K562 (cell line): ENCODE data around the gene ERVW-1. TPM values are rescaled to one million over a fixed set of nuclear protein-coding genes. Genes with fewer than 3 reads are reported as not detected.

Source experiments
- CBX5 ChIP-seq: IDR thresholded peaks from 2 replicates; pipeline ENCODE4 v1.6.1; 2014; ENCODE audit warnings: low read depth, borderline replicate concordance
- CLOCK ChIP-seq: fragments of 250-450 bp; sonication (Bioruptor Pico); IDR thresholded peaks from 2 replicates; pipeline ENCODE4 v1.4.0; 2020; ENCODE audit warnings: mild to moderate bottlenecking, moderate library complexity, borderline replicate concordance
- ESRRA ChIP-seq: fragments of 450-650 bp; IDR thresholded peaks from 2 replicates; pipeline ENCODE4 v1.6.1; 2014; ENCODE audit warnings: low read depth, mild to moderate bottlenecking, moderate library complexity, borderline replicate concordance
- FOXK1 ChIP-seq: sonication (generic); formaldehyde crosslinking; IDR thresholded peaks from 2 replicates; pipeline ENCODE4 v1.8.0; 2022; ENCODE audit warnings: missing genetic modification reagents, mild to moderate bottlenecking, borderline replicate concordance
- FOXP4 ChIP-seq: sonication (generic); formaldehyde crosslinking; IDR thresholded peaks from 2 replicates; pipeline ENCODE4 v1.8.0; 2022; ENCODE audit warnings: mild to moderate bottlenecking, missing genetic modification reagents, borderline replicate concordance
- HDAC8 ChIP-seq: fragments of 450-650 bp; IDR thresholded peaks from 2 replicates; pipeline ENCODE4 v1.6.1; 2016; ENCODE audit warnings: mild to moderate bottlenecking, missing genetic modification characterization, moderate library complexity, missing compliant biosample characterization
- HDGF ChIP-seq: fragments of 450-650 bp; IDR thresholded peaks from 2 replicates; pipeline ENCODE4 v1.6.1; 2016
- HNRNPH1 ChIP-seq: fragments of 200-400 bp; formaldehyde crosslinking; optimal IDR thresholded peaks from 2 replicates; pipeline ENCODE3; 2017; ENCODE audit warnings: low read depth, mild to moderate bottlenecking, low read length, moderate library complexity
- IFI16 ChIP-seq: fragments of 250-450 bp; sonication (Bioruptor Pico); IDR thresholded peaks from 2 replicates; pipeline ENCODE4 v2.1.2; 2022; ENCODE audit warnings: mild to moderate bottlenecking, inconsistent platforms
- NFE2L1 ChIP-seq: fragments of 450-650 bp; IDR thresholded peaks from 2 replicates; pipeline ENCODE4 v1.6.1; 2016; ENCODE audit warnings: missing genetic modification characterization, low read depth, mild to moderate bottlenecking, missing compliant biosample characterization, moderate library complexity, borderline replicate concordance
- NFYB ChIP-seq: IDR thresholded peaks from 2 replicates; pipeline ENCODE4 v1.6.1; 2011; ENCODE audit warnings: mild to moderate bottlenecking, moderate library complexity; ENCODE audit not compliant: insufficient read length; ENCODE audit errors: extremely low read depth
- PHF21A ChIP-seq: fragments of 450-650 bp; IDR thresholded peaks from 2 replicates; pipeline ENCODE4 v1.6.1; 2017; ENCODE audit warnings: low read depth, borderline replicate concordance
- PHF8 ChIP-seq: fragments of 200-600 bp; sonication (generic); IDR thresholded peaks from 2 replicates; pipeline ENCODE4 v1.6.1; 2012; ENCODE audit warnings: mixed run types, mild to moderate bottlenecking, inconsistent platforms, low read length, moderate library complexity, borderline replicate concordance
- RB1 ChIP-seq: fragments of 450-650 bp; IDR thresholded peaks from 2 replicates; pipeline ENCODE4 v1.6.1; 2017; ENCODE audit warnings: low read depth, mild to moderate bottlenecking
- RBM22 ChIP-seq: fragments of 200-400 bp; formaldehyde crosslinking; IDR thresholded peaks from 2 replicates; pipeline ENCODE4 v1.6.1; 2018; ENCODE audit warnings: low read length, low read depth; ENCODE audit not compliant: poor library complexity, severe bottlenecking
- SMARCA5 ChIP-seq: fragments of 450-650 bp; IDR thresholded peaks from 2 replicates; pipeline ENCODE4 v1.6.1; 2016
- SRSF9 ChIP-seq: fragments of 200-400 bp; formaldehyde crosslinking; IDR thresholded peaks from 2 replicates; pipeline ENCODE4 v1.6.1; 2017; ENCODE audit warnings: low read depth, low read length, borderline replicate concordance
- STAT5A ChIP-seq: IDR thresholded peaks from 2 replicates; pipeline ENCODE4 v1.6.1; 2012; ENCODE audit warnings: low read length, inconsistent platforms, borderline replicate concordance
- YBX1 ChIP-seq: fragments of 450-650 bp; IDR thresholded peaks from 2 replicates; pipeline ENCODE4 v1.7.1; 2016; ENCODE audit warnings: mild to moderate bottlenecking
- ZNF197 ChIP-seq: fragments of 200-800 bp; sonication (Bioruptor generic); IDR thresholded peaks from 2 replicates; pipeline ENCODE4 v1.6.1; 2016; ENCODE audit warnings: low read depth, missing genetic modification characterization, missing compliant biosample characterization
- ZNF445 ChIP-seq: fragments of 250-450 bp; sonication (Bioruptor Pico); IDR thresholded peaks from 2 replicates; pipeline ENCODE4 v1.4.0; 2020; ENCODE audit warnings: low read depth, mild to moderate bottlenecking, moderate library complexity
- ZNF655 ChIP-seq: fragments of 250-450 bp; sonication (Bioruptor Pico); IDR thresholded peaks from 2 replicates; pipeline ENCODE4 v1.5.0; 2021
- ZNF77 ChIP-seq: fragments of 250-450 bp; sonication (Bioruptor Pico); IDR thresholded peaks from 2 replicates; pipeline ENCODE4 v1.5.0; 2020
- polyA plus RNA-seq, 8 experiments: library from polyadenylated mRNA; depleted of rRNA in 4 of 8; stranded (reverse) in 5 of 8; unstranded in 3 of 8; fragments of >200 nt; fragmentation: Nextera tagmentation in 2 of 8; fragmentation: Illumina TruSeq in 1 of 8; extraction: Ambion mirVana in 2 of 8; extraction: Trizol in 1 of 8; gene quantifications; 2 replicates each; pipeline versions ENCODE4 v1.2.1 to v1.2.3, GENCODE V29; 2011 to 2014; ENCODE audit warnings: inconsistent platforms in 1 of 8, missing spikeins in 1 of 8
- total RNA-seq, 7 experiments: library from RNA; depleted of rRNA in 6 of 7; stranded (reverse); fragments of >200 nt in 6 of 7; fragmentation: Illumina TruSeq in 2 of 7; extraction: Trizol in 2 of 7; gene quantifications; 2 replicates each; pipeline versions ENCODE4 v1.2.1 to v1.2.3, GENCODE V29; 2011 to 2021; ENCODE audit warnings: low replicate concordance in 1 of 7

ERVW-1 gene
- total and polyA plus RNA-seq, 9 of the 15 experiments (the other 6 are each of a cell fraction or from before 2014, with no cell fraction given): not detected

- TF ChIP-seq FOXP4 (CRISPR knock-in tag): peak; percentile 70; the same call in 1 of the 2 replicates
- no peak for TF ChIP-seq HDAC8 (tag)
- TF ChIP-seq FOXK1 (CRISPR knock-in tag): peak; percentile 38; the same call in 1 of the 2 replicates
- TF ChIP-seq RBM22: peak; percentile 68
- TF ChIP-seq ESRRA: peak; percentile 22; the same call in 1 of the 2 replicates
- TF ChIP-seq STAT5A: peak; percentile 16; the same call in 1 of the 2 replicates
- no peak for TF ChIP-seq NFYB
- peak; percentile 92; the same call in 1 of the 2 replicates for TF ChIP-seq PHF8
- TF ChIP-seq RB1: peak; percentile 83
- no peak for TF ChIP-seq HDGF
- TF ChIP-seq NFE2L1: no peak
- TF ChIP-seq HNRNPH1: no peak
- TF ChIP-seq SRSF9: no peak
- TF ChIP-seq IFI16: no peak
- TF ChIP-seq ZNF445 (CRISPR knock-in tag): no peak
- no peak for TF ChIP-seq ZNF77 (CRISPR knock-in tag)
- no peak for TF ChIP-seq SMARCA5
- peak; percentile 66 for TF ChIP-seq CBX5
- TF ChIP-seq PHF21A: 0 out of 2 replicates have a peak, but pooled peaks have one; percentile 12
- no peak for TF ChIP-seq ZNF655 (CRISPR knock-in tag)
- no peak for TF ChIP-seq YBX1
- no peak for TF ChIP-seq ZNF197 (CRISPR knock-in tag)
- no peak for TF ChIP-seq CLOCK
These were observed 30.2 kb downstream of the ERVW-1 start, which contains the start of gene GATAD1 (continued) for GRCh38 chr7:92447345-92448204.
